Motor neuron (in vitro differentiated cells): ENCODE results near the gene PUM2. TPM values are rescaled to one million over a fixed set of nuclear protein-coding genes. Genes with fewer than 3 reads are reported as not detected.

Source experiments
- ATAC-seq, 8 experiments: fragments of 200-7000 bp; cut with Tn5 transposase; replicated peaks in 6 of 8; 2 replicates each; pipeline ENCODE4 v1.8.0; 2021; ENCODE audit warnings: mild to moderate bottlenecking in 8 of 8, moderate library complexity in 8 of 8
- H3K27ac ChIP-seq, 2 donors: fragments of 250-450 bp; sonication (Bioruptor Pico); 2 replicates each; pipeline ENCODE4 v1.9.0; 2021; ENCODE audit warnings: antibody characterized with exemption in 2 of 2, mild to moderate bottlenecking in 2 of 2, moderate library complexity in 1 of 2
- H3K4me1 ChIP-seq, 2 donors: fragments of 250-450 bp; sonication (Bioruptor Pico); replicated peaks in 1 of 2; 2 replicates each; pipeline ENCODE4 v1.6.1; 2021; ENCODE audit warnings: antibody characterized with exemption in 2 of 2, mild to moderate bottlenecking in 2 of 2, moderate library complexity in 1 of 2
- H3K4me3 ChIP-seq, 5 donors: fragments of 250-450 bp; sonication (Bioruptor Pico); 2 replicates each; pipeline ENCODE4 v1.9.0; 2021; ENCODE audit warnings: antibody characterized with exemption in 5 of 5, mild to moderate bottlenecking in 5 of 5, moderate library complexity in 4 of 5
- WGBS, 10 experiments: fragments of 450-650 bp; shearing (Covaris generic); methylation state at CpG; one replicate each; pipeline ENCODE4 v1.0.0; 2022; 5-methylcytosine and 5-hydroxymethylcytosine counted together
- in situ Hi-C, 9 experiments: fragments of 400-800 bp; cut with MboI; loops; one replicate each; pipeline ENCODE4 v1.15.0; 2021; ENCODE audit warnings: low sequenced_read_pairs in 9 of 9, low pct_unique_long_range_greater_than_20kb in 2 of 9; ENCODE audit not compliant: unreplicated experiment in 9 of 9
- total RNA-seq, 8 experiments: library from RNA; unstranded; fragments of 300-600 nt; gene quantifications; 2 replicates each; pipeline versions ENCODE4 v1.2.3 to v1.2.4, GENCODE V29; 2022

PUM2 gene
- total RNA-seq, 8 experiments from 2014 or later, result 26.0 to 79.4 (median 52.7) TPM

- no peak overlapping the region for H3K4me3 ChIP-seq
- ATAC-seq, result peak in 1 of 8 experiments; percentile 51
- H3K4me1 ChIP-seq, result no peaks in the 10 kb centered on the region
- in situ Hi-C loops, result no loop called here
- WGBS, 10 experiments, result 33 to 100% (median 40%) methylated on average over 1 to 2 of the region's 2 CpGs; no CpG with 5 or more reads in 5 of the 10 experiments
- no peak overlapping the region for H3K27ac ChIP-seq
Measured at GRCh38 chr2:20366672-20367116, 16.1 kb upstream of the PUM2 start.

DNA sequence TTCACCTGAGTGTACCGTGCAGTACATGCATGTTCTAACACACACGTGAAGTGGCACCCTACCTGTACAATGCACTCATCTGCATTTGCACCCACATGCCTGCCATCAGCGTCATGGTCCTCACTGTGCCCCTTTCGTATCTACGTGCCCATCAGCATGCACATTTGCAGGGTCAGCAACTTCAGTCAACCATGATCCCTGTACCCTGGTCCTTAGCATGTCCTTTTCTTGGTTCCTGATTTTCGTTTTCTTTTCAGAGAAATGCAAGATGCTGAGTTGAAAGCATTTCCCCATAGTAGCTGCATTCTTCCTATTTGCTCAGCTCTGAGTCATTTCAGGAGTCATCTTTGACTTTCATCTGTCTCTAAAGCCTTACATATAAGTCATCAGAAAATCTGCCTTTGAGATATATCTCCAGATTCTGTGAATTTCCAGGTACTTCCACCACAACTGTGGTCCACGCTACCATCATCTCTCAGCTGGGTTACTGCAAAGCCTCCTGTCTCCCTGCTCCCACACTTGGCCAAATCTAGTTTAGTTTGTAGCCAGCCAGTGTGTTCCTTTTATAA is 14.7 kb upstream of the PUM2 start:
- H3K4me1 ChIP-seq, result no peaks in the 10 kb centered on the region
- in situ Hi-C loops, result no loop called here
- ATAC-seq, result peak in 3 of 8 experiments; percentile 24 to 52 (median 33)
- H3K27ac ChIP-seq, result no peak overlapping the region
- no peak overlapping the region for H3K4me3 ChIP-seq
- 21 to 90% (median 78%) methylated on average over 1 to 7 of the region's 7 CpGs; no CpG with 5 or more reads in 1 of the 10 experiments for WGBS, 10 experiments

DNA sequence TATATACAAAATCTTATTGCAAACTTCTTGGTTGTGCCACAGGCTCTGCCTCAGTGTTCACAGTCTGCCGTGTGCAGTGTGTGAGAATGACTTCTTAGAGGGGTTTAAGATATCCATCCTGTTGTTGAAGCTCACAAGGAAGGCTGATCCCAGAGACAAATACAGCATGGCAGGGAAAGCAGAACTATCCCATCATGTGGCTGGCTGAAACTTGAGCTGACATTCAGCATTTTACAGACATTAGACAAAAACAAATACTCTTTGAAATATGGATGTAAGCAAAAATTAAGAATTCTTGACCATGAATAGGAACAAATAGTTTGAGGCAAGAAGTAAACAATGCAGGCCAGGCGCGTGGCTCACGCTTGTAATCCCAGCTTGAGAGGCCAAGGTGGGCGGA is 12.9 kb upstream of the PUM2 start:
- in situ Hi-C loops, result no loop called here
- Histone ChIP-seq H3K27ac (no peak overlapping the region), H3K4me1 (no peaks in the 10 kb centered on the region), H3K4me3 (no peak overlapping the region)
- no peak for ATAC-seq
- 71 to 100% (median 100%) methylated on average over 1 to 5 of the region's 5 CpGs; no CpG with 5 or more reads in 1 of the 10 experiments for WGBS, 10 experiments

DNA sequence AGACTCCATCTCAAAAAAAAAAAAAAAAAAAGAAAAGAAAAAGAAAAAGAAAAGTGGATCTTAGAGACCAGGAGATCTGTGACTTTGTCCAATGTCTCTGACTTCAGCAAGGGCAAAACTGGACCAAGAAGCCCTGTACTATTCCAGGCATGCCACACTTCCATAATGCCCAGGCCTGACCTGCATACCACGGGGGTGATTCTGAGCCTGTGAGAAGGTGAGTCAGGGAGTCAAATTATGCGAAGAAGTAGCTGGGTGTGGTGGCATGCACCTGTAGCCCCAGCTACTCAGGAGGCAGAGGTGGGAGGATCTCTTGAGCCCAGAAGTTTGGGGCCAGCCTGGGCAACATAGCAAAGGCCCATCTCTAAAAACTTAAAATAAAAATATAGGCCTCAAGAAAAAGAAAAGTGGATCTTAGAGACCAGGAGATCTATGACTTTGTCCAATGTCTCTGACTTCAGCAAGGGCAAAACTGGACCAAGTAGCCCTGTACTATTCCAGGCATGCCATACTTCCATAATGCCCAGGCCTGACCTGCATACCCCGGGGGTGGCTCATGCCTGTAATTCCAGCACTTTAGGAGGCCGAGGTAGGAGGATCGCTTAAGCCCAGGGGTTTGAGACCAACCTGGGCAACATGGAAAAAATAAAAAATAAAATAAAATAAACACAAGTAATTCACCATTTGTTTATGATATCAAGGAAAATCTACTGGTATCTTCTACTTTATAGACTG is 12.2 kb upstream of the PUM2 start:
- 84 to 100% (median 100%) methylated on average over 1 to 4 of the region's 5 CpGs; no CpG with 5 or more reads in 1 of the 10 experiments for WGBS, 10 experiments
- H3K4me1 ChIP-seq, result no peaks in the 10 kb centered on the region
- in situ Hi-C loops, result no loop called here
- H3K4me3 ChIP-seq, result no peak overlapping the region
- no peak for ATAC-seq
- no peak overlapping the region for H3K27ac ChIP-seq

DNA sequence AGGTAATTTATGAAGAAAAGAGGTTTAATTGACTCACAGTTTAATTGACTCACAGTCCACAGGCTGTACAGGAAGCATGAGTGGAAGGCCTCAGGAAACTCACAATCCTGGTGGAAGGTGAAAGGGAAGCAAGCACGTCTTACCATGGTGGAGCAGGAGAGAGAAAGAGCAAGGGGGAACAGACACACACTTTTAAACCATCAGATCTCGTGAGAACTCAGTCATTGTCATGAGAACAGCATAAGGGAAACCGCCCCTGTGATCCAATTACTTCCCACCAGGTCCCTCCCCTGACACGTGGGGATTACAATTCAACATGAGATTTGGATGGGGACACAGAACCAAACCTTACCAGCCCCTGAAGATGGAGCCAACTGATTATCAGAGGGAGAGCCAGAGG is 11.2 kb upstream of the PUM2 start:
- peak in 1 of 8 experiments; percentile 17 for ATAC-seq
- no peak overlapping the region for H3K4me3 ChIP-seq
- no peak overlapping the region for H3K27ac ChIP-seq
- H3K4me1 ChIP-seq, result no peaks in the 10 kb centered on the region
- in situ Hi-C loops, result no loop called here
- 17 to 100% (median 100%) methylated on average over 1 to 3 of the region's 4 CpGs; no CpG with 5 or more reads in 3 of the 10 experiments for WGBS, 10 experiments

GRCh38 chr2:20359096-20359495 is 8.5 kb upstream of the PUM2 start:
- H3K27ac ChIP-seq, result no peak overlapping the region
- 88 to 100% (median 99%) methylated on average over 1 to 5 of the region's 6 CpGs; no CpG with 5 or more reads in 2 of the 10 experiments for WGBS, 10 experiments
- ATAC-seq, result no peak
- in situ Hi-C loops, result no loop called here
- peaks cover 0 to 1% of the 10 kb centered on the region in 2 donors for H3K4me1 ChIP-seq
- H3K4me3 ChIP-seq, result no peak overlapping the region

DNA sequence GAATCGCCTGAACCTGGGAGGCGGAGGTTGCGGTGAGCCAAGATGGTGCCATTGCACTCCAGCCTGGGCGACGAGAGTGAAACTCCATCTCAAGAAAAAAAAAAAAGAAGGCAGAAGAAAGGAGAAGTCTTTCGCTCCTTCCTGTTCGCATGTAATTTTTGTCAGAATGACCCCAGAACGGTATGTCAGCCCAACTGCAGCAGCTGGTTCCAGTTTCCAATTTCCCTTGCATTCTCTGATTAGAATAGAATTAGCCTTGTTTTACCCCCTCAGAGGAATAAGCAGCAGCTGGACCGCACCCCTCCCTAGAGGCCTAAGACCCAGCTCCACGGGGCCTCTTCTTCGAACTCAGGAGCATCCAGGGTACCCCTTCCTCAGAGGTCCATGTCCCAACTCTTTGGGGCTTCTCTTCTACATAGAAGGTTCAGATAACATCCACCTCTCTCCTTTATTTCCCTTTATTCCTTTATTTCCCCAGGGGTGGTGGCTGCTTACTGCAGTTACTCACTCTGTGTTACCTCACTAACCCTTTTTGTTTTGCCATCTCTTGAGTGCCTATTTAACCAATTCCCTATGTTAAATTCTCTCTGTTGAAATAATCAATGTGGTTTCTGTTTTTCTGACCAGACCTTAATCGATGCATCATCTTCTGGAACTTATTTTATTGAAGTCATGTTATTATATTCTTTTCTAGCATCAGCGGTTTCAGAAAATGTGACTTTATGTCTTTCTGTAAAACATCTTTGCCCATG is 7.2 kb upstream of the PUM2 start:
- Histone ChIP-seq H3K4me1 (peaks cover 7 to 14% of the 10 kb centered on the region in 2 donors), H3K4me3 (no peak overlapping the region), H3K27ac (no peak overlapping the region)
- in situ Hi-C loops, result no loop called here
- peak in 1 of 8 experiments; percentile 23 for ATAC-seq
- 60 to 100% (median 93%) methylated on average over 1 to 13 of the region's 13 CpGs for WGBS, 10 experiments

DNA sequence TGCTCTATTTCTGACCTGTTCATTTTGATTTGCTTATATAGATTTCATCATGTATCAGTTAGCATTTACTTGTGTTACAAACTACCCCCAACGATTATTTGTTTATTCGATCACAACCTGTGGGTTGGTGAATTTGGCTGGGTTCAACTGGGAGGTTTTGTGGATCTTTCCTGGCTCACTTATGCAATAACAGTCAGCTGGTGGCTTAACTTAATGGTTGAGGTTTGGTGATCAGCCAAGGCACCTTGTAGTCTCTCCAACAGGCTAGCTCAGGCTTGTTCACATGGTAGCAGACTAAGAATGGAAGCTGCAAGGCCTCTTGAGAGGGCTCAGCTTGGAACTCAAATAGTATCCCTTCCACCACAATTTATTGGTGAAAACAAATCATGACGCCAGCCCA is 5.4 kb upstream of the PUM2 start:
- Histone ChIP-seq H3K4me3 (no peak overlapping the region), H3K4me1 (peaks cover 21 to 27% of the 10 kb centered on the region in 2 donors), H3K27ac (no peak overlapping the region)
- in situ Hi-C loops, result no loop called here
- whole genome bisulfite sequencing, 10 experiments, result 54 to 100% (median 91%) methylated on average over 1 to 3 of the region's 3 CpGs; no CpG with 5 or more reads in 1 of the 10 experiments
- no peak for ATAC-seq

DNA sequence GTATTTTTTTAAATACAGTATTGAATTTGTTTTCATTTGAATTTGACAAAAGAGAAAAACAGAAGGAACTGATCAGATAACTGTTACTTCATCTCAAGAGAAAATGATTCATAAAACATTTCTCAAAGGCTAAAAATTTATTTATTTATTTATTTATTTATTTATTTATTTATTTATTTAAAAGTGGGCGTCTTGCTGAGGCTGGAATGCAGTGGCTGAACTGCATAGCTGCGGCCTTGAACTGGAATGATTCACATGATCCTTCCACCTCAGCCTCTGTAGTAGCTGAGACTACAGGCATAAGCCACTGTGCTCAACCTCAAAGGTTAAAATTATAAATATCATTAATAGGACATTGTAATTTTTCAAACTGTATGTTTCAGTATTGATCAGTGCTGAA is 4.5 kb upstream of the PUM2 start:
- in situ Hi-C loops, result no loop called here
- ATAC-seq, result no peak
- H3K27ac ChIP-seq, result no peak overlapping the region
- peaks cover 21 to 27% of the 10 kb centered on the region in 2 donors for H3K4me1 ChIP-seq
- WGBS, 10 experiments, result 47 to 100% (median 74%) methylated on average over 1 to 2 of the region's 2 CpGs; no CpG with 5 or more reads in 2 of the 10 experiments
- H3K4me3 ChIP-seq, result no peak overlapping the region

DNA sequence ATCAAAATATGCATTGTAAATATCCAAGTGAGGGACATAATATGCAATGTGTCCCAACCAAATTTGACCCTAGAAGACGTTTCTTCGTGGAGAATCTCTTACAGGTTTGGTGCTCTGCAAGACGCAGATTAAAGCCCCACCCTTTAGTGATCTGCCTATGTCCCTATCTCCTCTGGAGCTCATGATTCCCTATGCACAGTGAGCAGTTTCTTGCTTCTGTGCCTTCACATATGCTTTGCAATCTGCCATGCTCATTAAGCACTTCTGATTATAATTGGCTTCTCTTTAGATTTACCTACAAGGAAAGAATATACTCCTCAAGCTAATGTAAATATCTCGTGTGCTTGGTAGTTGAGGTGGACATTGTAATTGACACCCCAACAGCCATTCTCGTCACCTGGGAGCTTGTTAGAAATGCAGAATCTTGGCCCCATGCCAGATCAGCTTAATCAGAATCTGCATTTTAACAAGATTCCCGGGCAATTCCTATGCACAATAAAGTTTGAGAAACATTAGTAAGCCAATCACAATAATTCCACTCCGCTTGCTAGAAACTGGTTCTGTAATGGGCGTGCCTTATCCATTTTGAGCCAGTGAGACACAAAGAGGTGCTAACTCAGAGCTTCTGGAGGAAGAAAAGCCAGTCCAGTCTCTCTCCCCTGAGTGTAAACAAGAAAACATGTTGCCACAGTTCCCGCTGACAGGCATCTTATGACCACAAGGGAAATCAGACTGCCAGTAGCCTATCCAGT is 2.8 kb upstream of the PUM2 start:
- WGBS, 10 experiments, result 35 to 83% (median 69%) methylated on average over 2 to 9 of the region's 9 CpGs
- in situ Hi-C loops, result no loop called here
- Histone ChIP-seq H3K27ac (no peak overlapping the region), H3K4me1 (peaks cover 28 to 31% of the 10 kb centered on the region in 2 donors), H3K4me3 (no peak overlapping the region)
- ATAC-seq, result peak in 2 of 8 experiments; percentile 0 to 16

DNA sequence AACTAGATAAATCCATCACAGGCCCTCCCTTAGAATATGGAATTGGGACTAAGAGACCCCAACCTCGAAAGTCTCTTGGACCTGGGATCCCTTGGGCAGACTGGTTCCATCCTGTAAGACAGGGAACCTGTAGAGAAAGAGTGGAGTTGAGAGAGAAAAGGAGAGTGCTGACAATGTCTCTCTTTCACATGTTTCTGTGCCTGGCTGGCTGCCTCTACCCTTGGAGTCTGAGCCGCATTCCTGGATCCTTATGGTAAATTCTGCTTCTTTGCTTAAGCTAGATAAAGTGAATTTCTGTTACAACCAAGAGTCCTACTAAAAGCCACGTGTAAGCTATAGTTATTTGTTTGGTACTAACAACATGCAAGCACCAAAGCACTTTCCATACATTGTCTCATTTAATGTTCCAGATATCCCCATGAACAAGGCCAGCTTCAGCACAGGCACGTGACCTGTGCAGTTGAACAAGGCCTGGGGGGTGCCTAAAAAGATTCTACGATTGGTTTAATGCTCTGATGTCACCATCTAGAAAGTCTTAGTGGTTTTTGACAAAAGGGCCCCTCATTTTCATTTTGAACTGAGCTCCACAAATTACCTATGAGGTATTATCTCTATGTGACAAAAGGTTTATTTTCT is 2.1 kb upstream of the PUM2 start:
- H3K4me3 ChIP-seq, result no peak overlapping the region
- in situ Hi-C loops, result no loop called here
- WGBS, 10 experiments, result 43 to 100% (median 76%) methylated on average over 1 to 5 of the region's 5 CpGs; no CpG with 5 or more reads in 1 of the 10 experiments

GRCh38 chr2:20352230-20352578 is 1.6 kb upstream of the PUM2 start:
- Histone ChIP-seq H3K27ac (peak overlapping the region in 1 of 2 donors; percentile 92), H3K4me3 (peak overlapping the region in 3 of 5 donors; percentile 78 to 97 (median 92)), H3K4me1 (peaks cover 36 to 39% of the 10 kb centered on the region in 2 donors)
- in situ Hi-C loops, result no loop called here
- WGBS, 10 experiments, result 17 to 100% (median 40%) methylated on average over 1 to 4 of the region's 4 CpGs; no CpG with 5 or more reads in 1 of the 10 experiments
- no peak for ATAC-seq

More for the DNA sequence above, 2.1 kb upstream of the PUM2 start:
- no peak for ATAC-seq
- H3K27ac ChIP-seq, result peak overlapping the region in 1 of 2 donors; percentile 92
- peaks cover 34 to 37% of the 10 kb centered on the region in 2 donors for H3K4me1 ChIP-seq
